Measurements from ENCODE around the gene TXNDC11.

TXNDC11 gene

GRCh38 chr16:11649276-11649675, 93.4 kb downstream of the TXNDC11 start:
- no peak for DNase-seq

GRCh38 chr16:11642765-11643116, 99.9 kb downstream of the TXNDC11 start:
- no peak for DNase-seq

- DNase-seq: no peak
Observed at GRCh38 chr16:11640987-11641817, 101.5 kb downstream of the TXNDC11 start.

GRCh38 chr16:11639925-11640899, 102.4 kb downstream of the TXNDC11 start:
- DNase-seq: no peak

GRCh38 chr16:11639008-11639562, 103.6 kb downstream of the TXNDC11 start:
- no peak for DNase-seq

GRCh38 chr16:11638140-11638539, 104.5 kb downstream of the TXNDC11 start:
- DNase-seq: no peak

GRCh38 chr16:11637320-11637719, 105.3 kb downstream of the TXNDC11 start:
- no peak for DNase-seq

GRCh38 chr16:11636172-11636721, 106.4 kb downstream of the TXNDC11 start:
- DNase-seq: peak; percentile 36

- no peak for DNase-seq
Observed at GRCh38 chr16:11635679-11636171, 106.9 kb downstream of the TXNDC11 start.

GRCh38 chr16:11635113-11635652, 107.5 kb downstream of the TXNDC11 start:
- no peak for DNase-seq

- no peak for DNase-seq
Observed at GRCh38 chr16:11634312-11634711, 108.3 kb downstream of the TXNDC11 start.

GRCh38 chr16:11633113-11633512, 109.5 kb downstream of the TXNDC11 start:
- DNase-seq: no peak

- DNase-seq: no peak
Observed at GRCh38 chr16:11632455-11632939, 110.2 kb downstream of the TXNDC11 start.

- DNase-seq: no peak
Observed at GRCh38 chr16:11631214-11631613, 111.4 kb downstream of the TXNDC11 start.

GRCh38 chr16:11630768-11631056, 111.9 kb downstream of the TXNDC11 start:
- no peak for DNase-seq

- no peak for DNase-seq
Observed at GRCh38 chr16:11630046-11630767, 112.5 kb downstream of the TXNDC11 start.

All from NCI-H187 treated with DMSO at 0.1 percent for 48 hours (cell line).